ENCODE data around the gene AKR7A2.

AKR7A2 gene

GRCh38 chr1:19333587-19334354 lies 21.8 kb upstream of the AKR7A2 start:
- H3K9me3 ChIP-seq (ENCODE audit: control insufficient read depth in 2 of 2, low read length in 2 of 2) = no peaks in the 10 kb centered on the region
- peaks cover 0 to 6% of the 10 kb centered on the region in 2 donors for H3K36me3 ChIP-seq (ENCODE audit: control insufficient read depth in 2 of 2, insufficient read depth in 2 of 2, low read length in 2 of 2)
- H3K4me3 ChIP-seq (ENCODE audit: low read length in 2 of 2) = no peak overlapping the region
- H3K9ac ChIP-seq (ENCODE audit: low read length in 2 of 2) = no peak overlapping the region
- H3K27ac ChIP-seq (ENCODE audit: low read length) = no peak overlapping the region
- H3K4me1 ChIP-seq (ENCODE audit: control insufficient read depth, insufficient read depth, low read length) = no peaks in the 10 kb centered on the region
- H3K27me3 ChIP-seq (ENCODE audit: control insufficient read depth in 1 of 2, insufficient read depth in 2 of 2, low read length in 2 of 2) = no peaks in the 10 kb centered on the region

DNA sequence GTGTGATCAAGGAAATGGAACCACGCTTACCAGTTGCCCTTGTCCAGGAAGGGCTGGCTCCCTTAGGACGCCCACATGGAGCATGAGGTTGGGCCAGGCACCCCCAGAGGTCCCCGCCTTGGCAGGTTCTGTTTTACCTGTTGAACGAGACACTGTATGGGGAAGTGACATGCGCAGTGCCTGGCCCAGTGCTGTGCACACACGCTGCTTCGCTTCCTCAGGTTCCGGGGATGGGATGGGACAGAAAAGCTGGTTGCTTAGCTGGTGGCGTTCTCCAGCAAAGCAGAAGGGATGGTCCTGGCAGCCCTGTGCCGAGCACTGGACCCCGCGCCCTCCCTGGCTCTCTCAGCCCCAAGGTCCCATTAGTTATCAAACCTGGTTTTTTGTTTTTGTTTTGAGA lies 20.9 kb upstream of the AKR7A2 start:
- peaks cover 3 to 9% of the 10 kb centered on the region in 2 donors for H3K36me3 ChIP-seq (ENCODE audit: control insufficient read depth in 2 of 2, insufficient read depth in 2 of 2, low read length in 2 of 2)
- H3K4me1 ChIP-seq (ENCODE audit: control insufficient read depth, insufficient read depth, low read length) = no peaks in the 10 kb centered on the region
- no peaks in the 10 kb centered on the region for H3K9me3 ChIP-seq (ENCODE audit: control insufficient read depth in 2 of 2, low read length in 2 of 2)
- no peak overlapping the region for H3K27ac ChIP-seq (ENCODE audit: low read length)
- H3K4me3 ChIP-seq (ENCODE audit: low read length in 2 of 2) = no peak overlapping the region
- H3K9ac ChIP-seq (ENCODE audit: low read length in 2 of 2) = no peak overlapping the region
- H3K27me3 ChIP-seq (ENCODE audit: control insufficient read depth in 1 of 2, insufficient read depth in 2 of 2, low read length in 2 of 2) = no peaks in the 10 kb centered on the region

DNA sequence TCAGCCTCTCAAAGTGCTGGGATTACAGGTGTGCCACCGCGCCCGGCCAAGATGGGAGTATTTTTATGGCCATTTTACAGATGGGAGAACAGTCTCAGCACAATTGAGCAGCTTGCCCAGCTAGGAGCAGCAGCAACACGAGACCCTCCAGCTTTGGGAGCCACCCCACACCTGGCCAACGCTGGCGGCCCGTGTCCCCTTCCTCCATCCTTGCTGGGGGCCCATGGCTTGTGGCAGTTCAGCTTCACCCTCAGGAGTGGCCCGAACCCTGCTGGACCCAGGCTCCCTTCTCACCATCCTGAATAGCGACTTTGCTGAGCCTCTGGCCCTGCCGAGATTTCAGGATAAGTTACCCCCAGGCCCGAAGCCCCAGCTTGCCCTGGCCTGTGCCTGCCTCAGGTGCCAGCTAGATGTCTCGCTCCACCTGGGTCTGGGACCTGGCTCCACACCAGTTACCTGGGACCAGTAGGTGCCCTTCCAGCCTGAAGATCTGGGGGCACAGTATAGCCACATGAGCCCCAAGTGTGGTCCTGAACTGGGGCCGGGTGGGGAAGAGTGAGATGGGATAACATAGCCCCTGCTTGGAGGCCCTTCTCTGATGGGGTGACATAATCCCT lies 19.4 kb upstream of the AKR7A2 start:
- Histone ChIP-seq H3K9ac (ENCODE audit: low read length in 2 of 2) (no peak overlapping the region), H3K9me3 (ENCODE audit: control insufficient read depth in 2 of 2, low read length in 2 of 2) (no peaks in the 10 kb centered on the region), H3K4me3 (ENCODE audit: low read length in 2 of 2) (no peak overlapping the region), H3K27me3 (ENCODE audit: control insufficient read depth in 1 of 2, insufficient read depth in 2 of 2, low read length in 2 of 2) (no peaks in the 10 kb centered on the region), H3K27ac (ENCODE audit: low read length) (no peak overlapping the region), H3K4me1 (ENCODE audit: control insufficient read depth, insufficient read depth, low read length) (no peaks in the 10 kb centered on the region), H3K36me3 (ENCODE audit: control insufficient read depth in 2 of 2, insufficient read depth in 2 of 2, low read length in 2 of 2) (peaks cover 7 to 19% of the 10 kb centered on the region in 2 donors)

DNA sequence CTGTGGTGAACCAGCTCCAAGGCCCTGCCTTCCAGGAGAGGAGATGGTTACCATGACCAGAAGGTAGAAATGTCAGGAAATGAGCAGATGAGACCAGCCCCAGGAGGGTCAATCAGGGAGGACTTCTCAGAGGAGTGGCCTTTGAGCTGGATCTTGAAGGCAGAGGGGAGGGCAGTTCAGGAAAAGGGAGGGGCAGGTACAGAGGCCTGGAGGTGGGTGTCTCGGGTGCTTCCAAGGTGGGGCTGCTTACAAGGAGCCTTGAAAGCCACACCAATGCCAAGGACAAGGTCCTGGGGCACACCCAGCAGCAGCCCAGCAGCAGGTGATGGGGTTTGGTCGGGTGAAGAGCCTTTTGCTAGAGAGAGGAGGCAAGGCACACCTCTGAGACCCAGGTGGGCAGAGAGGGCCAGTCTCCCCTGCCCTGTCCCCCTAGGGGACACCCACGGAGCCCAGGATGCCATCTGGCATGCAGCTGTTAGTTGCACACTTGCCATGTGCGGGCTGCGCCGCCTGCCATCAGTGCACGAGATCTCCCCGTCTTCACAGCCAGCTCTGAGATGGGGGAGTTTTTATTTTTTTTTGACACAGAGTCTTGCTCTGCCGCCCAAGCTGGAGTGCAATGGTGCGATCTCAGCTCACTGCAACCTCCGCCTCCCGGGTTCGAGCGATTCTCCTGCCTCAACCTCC lies 18.6 kb upstream of the AKR7A2 start:
- no peaks in the 10 kb centered on the region for H3K27me3 ChIP-seq (ENCODE audit: control insufficient read depth in 1 of 2, insufficient read depth in 2 of 2, low read length in 2 of 2)
- H3K9ac ChIP-seq (ENCODE audit: low read length in 2 of 2) = no peak overlapping the region
- H3K36me3 ChIP-seq (ENCODE audit: control insufficient read depth in 2 of 2, insufficient read depth in 2 of 2, low read length in 2 of 2) = peaks cover 15 to 25% of the 10 kb centered on the region in 2 donors
- H3K27ac ChIP-seq (ENCODE audit: low read length) = no peak overlapping the region
- no peaks in the 10 kb centered on the region for H3K9me3 ChIP-seq (ENCODE audit: control insufficient read depth in 2 of 2, low read length in 2 of 2)
- no peak overlapping the region for H3K4me3 ChIP-seq (ENCODE audit: low read length in 2 of 2)
- H3K4me1 ChIP-seq (ENCODE audit: control insufficient read depth, insufficient read depth, low read length) = no peaks in the 10 kb centered on the region

DNA sequence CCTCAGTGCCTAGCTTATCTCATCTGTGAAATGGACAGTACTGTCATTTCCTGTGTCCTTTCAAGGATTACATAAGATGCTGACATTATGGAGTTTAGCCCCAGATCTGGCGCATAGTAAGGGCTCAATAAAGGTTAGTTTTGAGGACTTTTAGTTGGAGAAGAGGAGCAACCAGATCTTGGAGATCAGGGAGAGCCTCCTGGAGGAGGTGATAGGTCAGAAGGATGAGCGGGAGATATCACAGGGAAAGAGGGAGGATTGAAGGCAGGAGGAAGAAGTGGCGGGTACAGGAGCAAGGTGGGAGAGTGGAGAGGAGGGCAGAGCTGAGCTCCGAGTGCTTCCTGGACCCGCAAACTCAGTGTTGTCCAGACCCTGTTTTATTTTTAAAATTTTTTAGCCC lies 17.7 kb upstream of the AKR7A2 start:
- no peak overlapping the region for H3K27ac ChIP-seq (ENCODE audit: low read length)
- H3K27me3 ChIP-seq (ENCODE audit: control insufficient read depth in 1 of 2, insufficient read depth in 2 of 2, low read length in 2 of 2) = no peaks in the 10 kb centered on the region
- no peak overlapping the region for H3K4me3 ChIP-seq (ENCODE audit: low read length in 2 of 2)
- H3K4me1 ChIP-seq (ENCODE audit: control insufficient read depth, insufficient read depth, low read length) = no peaks in the 10 kb centered on the region
- peaks cover 15 to 33% of the 10 kb centered on the region in 2 donors for H3K36me3 ChIP-seq (ENCODE audit: control insufficient read depth in 2 of 2, insufficient read depth in 2 of 2, low read length in 2 of 2)
- no peak overlapping the region for H3K9ac ChIP-seq (ENCODE audit: low read length in 2 of 2)
- no peaks in the 10 kb centered on the region for H3K9me3 ChIP-seq (ENCODE audit: control insufficient read depth in 2 of 2, low read length in 2 of 2)

GRCh38 chr1:19329188-19329587 lies 17.2 kb upstream of the AKR7A2 start:
- Histone ChIP-seq H3K9me3 (ENCODE audit: control insufficient read depth in 2 of 2, low read length in 2 of 2) (no peaks in the 10 kb centered on the region), H3K36me3 (ENCODE audit: control insufficient read depth in 2 of 2, insufficient read depth in 2 of 2, low read length in 2 of 2) (peaks cover 15 to 37% of the 10 kb centered on the region in 2 donors)

GRCh38 chr1:19328486-19328885 lies 16.5 kb upstream of the AKR7A2 start:
- Histone ChIP-seq H3K9me3 (ENCODE audit: control insufficient read depth in 2 of 2, low read length in 2 of 2) (no peaks in the 10 kb centered on the region), H3K4me3 (ENCODE audit: low read length in 2 of 2) (no peak overlapping the region), H3K9ac (ENCODE audit: low read length in 2 of 2) (no peak overlapping the region), H3K36me3 (ENCODE audit: control insufficient read depth in 2 of 2, insufficient read depth in 2 of 2, low read length in 2 of 2) (peaks cover 20 to 39% of the 10 kb centered on the region in 2 donors), H3K4me1 (ENCODE audit: control insufficient read depth, insufficient read depth, low read length) (no peaks in the 10 kb centered on the region), H3K27me3 (ENCODE audit: control insufficient read depth in 1 of 2, insufficient read depth in 2 of 2, low read length in 2 of 2) (no peaks in the 10 kb centered on the region), H3K27ac (ENCODE audit: low read length) (no peak overlapping the region)

More at GRCh38 chr1:19329188-19329587, 17.2 kb upstream of the AKR7A2 start:
- H3K4me1 ChIP-seq (ENCODE audit: control insufficient read depth, insufficient read depth, low read length) = no peaks in the 10 kb centered on the region
- no peak overlapping the region for H3K27ac ChIP-seq (ENCODE audit: low read length)
- no peak overlapping the region for H3K9ac ChIP-seq (ENCODE audit: low read length in 2 of 2)
- H3K27me3 ChIP-seq (ENCODE audit: control insufficient read depth in 1 of 2, insufficient read depth in 2 of 2, low read length in 2 of 2) = no peaks in the 10 kb centered on the region
- H3K4me3 ChIP-seq (ENCODE audit: low read length in 2 of 2) = no peak overlapping the region

- H3K27me3 ChIP-seq (ENCODE audit: control insufficient read depth in 1 of 2, insufficient read depth in 2 of 2, low read length in 2 of 2) = no peaks in the 10 kb centered on the region
- no peak overlapping the region for H3K4me3 ChIP-seq (ENCODE audit: low read length in 2 of 2)
- H3K36me3 ChIP-seq (ENCODE audit: control insufficient read depth in 2 of 2, insufficient read depth in 2 of 2, low read length in 2 of 2) = peaks cover 20 to 39% of the 10 kb centered on the region in 2 donors
- no peaks in the 10 kb centered on the region for H3K9me3 ChIP-seq (ENCODE audit: control insufficient read depth in 2 of 2, low read length in 2 of 2)
- H3K9ac ChIP-seq (ENCODE audit: low read length in 2 of 2) = no peak overlapping the region
- H3K4me1 ChIP-seq (ENCODE audit: control insufficient read depth, insufficient read depth, low read length) = no peaks in the 10 kb centered on the region
- H3K27ac ChIP-seq (ENCODE audit: low read length) = no peak overlapping the region
These were observed 15.8 kb upstream of the AKR7A2 start for GRCh38 chr1:19327736-19328135.

DNA sequence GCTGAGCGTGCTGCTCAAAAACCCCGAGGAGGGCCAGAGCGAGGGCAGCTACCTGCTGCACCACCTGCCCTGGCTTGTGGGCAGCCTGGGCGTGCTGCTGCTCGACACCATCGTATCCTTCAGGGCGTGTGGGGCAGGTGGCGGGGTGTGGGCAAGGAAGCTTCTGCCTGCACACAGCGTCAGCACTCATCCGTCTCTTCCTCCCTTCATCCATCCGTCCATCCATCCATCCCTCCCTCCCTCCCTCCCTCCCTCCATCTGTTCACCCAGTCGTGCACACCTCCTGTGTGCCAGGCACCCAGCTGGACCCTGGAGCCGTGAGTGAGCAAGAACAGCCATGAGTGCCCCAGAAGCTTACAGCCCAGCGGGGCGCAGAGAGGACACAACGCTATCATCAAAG lies 15.4 kb upstream of the AKR7A2 start:
- no peak overlapping the region for H3K9ac ChIP-seq (ENCODE audit: low read length in 2 of 2)
- H3K27ac ChIP-seq (ENCODE audit: low read length) = no peak overlapping the region
- H3K36me3 ChIP-seq (ENCODE audit: control insufficient read depth in 2 of 2, insufficient read depth in 2 of 2, low read length in 2 of 2) = peaks cover 20 to 42% of the 10 kb centered on the region in 2 donors
- no peak overlapping the region for H3K4me3 ChIP-seq (ENCODE audit: low read length in 2 of 2)
- no peaks in the 10 kb centered on the region for H3K9me3 ChIP-seq (ENCODE audit: control insufficient read depth in 2 of 2, low read length in 2 of 2)
- H3K4me1 ChIP-seq (ENCODE audit: control insufficient read depth, insufficient read depth, low read length) = no peaks in the 10 kb centered on the region
- no peaks in the 10 kb centered on the region for H3K27me3 ChIP-seq (ENCODE audit: control insufficient read depth in 1 of 2, insufficient read depth in 2 of 2, low read length in 2 of 2)

DNA sequence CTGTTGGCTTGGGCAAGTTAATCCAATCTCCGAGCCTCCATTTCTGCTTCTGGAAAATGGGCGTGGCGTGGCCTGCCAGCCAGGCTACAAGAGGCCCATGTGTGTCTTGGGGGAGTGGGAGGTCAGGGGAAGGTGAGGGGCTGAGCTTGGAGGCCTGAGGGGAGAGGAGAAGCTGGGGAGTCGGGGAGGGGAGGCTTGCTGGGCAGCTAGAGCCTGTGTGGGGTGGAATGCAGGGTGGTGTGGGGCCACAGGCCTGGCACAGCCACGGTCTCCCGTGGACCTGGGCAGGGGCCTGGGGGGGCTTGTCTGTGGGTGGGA lies 14.8 kb upstream of the AKR7A2 start:
- H3K36me3 ChIP-seq (ENCODE audit: control insufficient read depth in 2 of 2, insufficient read depth in 2 of 2, low read length in 2 of 2) = peaks cover 20 to 46% of the 10 kb centered on the region in 2 donors
- no peak overlapping the region for H3K9ac ChIP-seq (ENCODE audit: low read length in 2 of 2)
- H3K27me3 ChIP-seq (ENCODE audit: control insufficient read depth in 1 of 2, insufficient read depth in 2 of 2, low read length in 2 of 2) = no peaks in the 10 kb centered on the region
- H3K27ac ChIP-seq (ENCODE audit: low read length) = no peak overlapping the region
- H3K9me3 ChIP-seq (ENCODE audit: control insufficient read depth in 2 of 2, low read length in 2 of 2) = no peaks in the 10 kb centered on the region
- H3K4me1 ChIP-seq (ENCODE audit: control insufficient read depth, insufficient read depth, low read length) = no peaks in the 10 kb centered on the region
- no peak overlapping the region for H3K4me3 ChIP-seq (ENCODE audit: low read length in 2 of 2)

All from stomach smooth muscle (tissue), 2 donors.